K562 (cell line): ENCODE data around the gene GPR183. TPM values are rescaled to one million over a fixed set of nuclear protein-coding genes. Genes with fewer than 3 reads are reported as not detected.
A peak's percentile ranks its signal among the peaks of the same experiment; 100 is the strongest.

ENCODE experiments used
- ATAC-seq: fragments of 200-7000 bp; cut with Tn5 transposase; 3 replicates; pipeline ENCODE4 v1.9.1; 2020; ENCODE audit warnings: moderate library complexity
- Bru-seq: library from RNA; stranded (reverse); fragments of 400-500 nt; gene quantifications from one replicate; lab custom pipeline; 2021; lab: Mats Ljungman, UMichigan
- BruChase-seq, 2 experiments: library from RNA; stranded (reverse); fragments of 400-500 nt; gene quantifications; one replicate each; lab custom pipeline; 2021; lab: Mats Ljungman, UMichigan
- BruUV-seq: library from RNA; stranded (reverse); fragments of 400-500 nt; replicated peaks from 2 replicates; lab custom pipeline; 2021; lab: Mats Ljungman, UMichigan
- CTCF ChIA-PET: fragments of 300-600 bp; formaldehyde crosslinking; extraction: SDS; loops from one replicate; lab custom pipeline; 2021; ENCODE audit warnings: low intra/inter-chr PET ratio; lab: Yijun Ruan, JAX
- POLR2A ChIA-PET: fragments of 300-600, 350-650 bp; sonication (Branson Sonifier 250); formaldehyde crosslinking; extraction: SDS; loops from one replicate; lab custom pipeline; 2021; ENCODE audit warnings: antibody characterized with exemption, inconsistent platforms; lab: Yijun Ruan, JAX
- DNase-seq, 4 experiments: peaks; one replicate each; pipeline versions ENCODE4 v3.0.0 to v3.0.0-alpha.2; 2011 to 2018; ENCODE audit warnings: low spot score in 3 of 4, mixed read lengths in 3 of 4; ENCODE audit errors: extremely low read depth in 1 of 4
- FAIRE-seq: peaks from 2 replicates; lab custom pipeline; 2011; peaks lifted over from hg19 to GRCh38; lab: Jason Lieb, UNC
- H2AFZ ChIP-seq: 2 replicates; pipeline ENCODE4 v1.6.0; 2011; ENCODE audit warnings: low read depth, low read length, control low read depth, inconsistent platforms
- H3K27ac ChIP-seq: fragments of 200-600 bp; 3 replicates; pipeline ENCODE4 v1.8.0; 2011; ENCODE audit warnings: low read depth, mild to moderate bottlenecking, control low read depth, inconsistent platforms, low read length, moderate library complexity, mixed read lengths; ENCODE audit errors: extremely low read depth
- H3K27me3 ChIP-seq, 2 experiments: fragments of 300-600 bp in 1 of 2; 2 replicates in 1 of 2; 3 replicates in 1 of 2; pipeline versions ENCODE4 v1.6.0 to v1.8.0; 2011; ENCODE audit warnings: inconsistent platforms in 2 of 2, low read length in 2 of 2, mild to moderate bottlenecking in 1 of 2, mixed read lengths in 1 of 2, moderate library complexity in 1 of 2; ENCODE audit not compliant: control insufficient read depth in 2 of 2, insufficient read depth in 2 of 2
- H3K36me3 ChIP-seq: fragments of 300-600 bp; 3 replicates; pipeline ENCODE4 v1.8.0; 2011; ENCODE audit warnings: mild to moderate bottlenecking, low read length, inconsistent platforms; ENCODE audit not compliant: control insufficient read depth, insufficient read depth
- H3K4me1 ChIP-seq, 2 experiments: fragments of 200-600 bp in 1 of 2; replicated peaks in 1 of 2; 2 replicates in 1 of 2; 3 replicates in 1 of 2; pipeline versions ENCODE4 v1.5.1 to v1.8.0; 2011; ENCODE audit warnings: inconsistent platforms in 2 of 2, low read length in 2 of 2, mild to moderate bottlenecking in 1 of 2, mixed read lengths in 1 of 2, moderate library complexity in 1 of 2; ENCODE audit not compliant: control insufficient read depth in 2 of 2, insufficient read depth in 2 of 2
- H3K4me2 ChIP-seq: 2 replicates; pipeline ENCODE4 v1.6.1; 2011; ENCODE audit warnings: low read length, control low read depth, inconsistent platforms, mixed read lengths; ENCODE audit not compliant: insufficient read depth
- H3K4me3 ChIP-seq: fragments of 200-600 bp; sonication (generic), shearing (Covaris generic); 2 replicates; pipeline ENCODE4 v1.5.1; 2016; ENCODE audit warnings: control low read depth, inconsistent platforms
- H3K79me2 ChIP-seq: fragments of 200-600 bp; 3 replicates; pipeline ENCODE4 v1.8.0; 2011; ENCODE audit warnings: low read length, inconsistent platforms; ENCODE audit not compliant: control insufficient read depth, insufficient read depth
- H3K9ac ChIP-seq, 2 experiments: 2 replicates each; pipeline versions ENCODE4 v1.6.0 to v1.6.1; 2011; ENCODE audit warnings: low read depth in 2 of 2, low read length in 2 of 2, control low read depth in 1 of 2, inconsistent platforms in 1 of 2, mild to moderate bottlenecking in 1 of 2, mixed read lengths in 1 of 2; ENCODE audit not compliant: insufficient read depth in 1 of 2
- H3K9me1 ChIP-seq: one replicate; pipeline ENCODE4 v1.6.0; 2011; ENCODE audit warnings: inconsistent platforms, mild to moderate bottlenecking, low read length, moderate library complexity; ENCODE audit not compliant: control insufficient read depth, insufficient read depth
- H3K9me3 ChIP-seq: replicated peaks from 2 replicates; pipeline ENCODE4 v1.5.1; 2011; ENCODE audit warnings: low read depth, low read length, inconsistent platforms; ENCODE audit not compliant: control insufficient read depth, insufficient read depth
- H4K20me1 ChIP-seq: replicated peaks from 2 replicates; pipeline ENCODE4 v1.6.1; 2011; ENCODE audit warnings: low read length, inconsistent platforms, mixed read lengths; ENCODE audit not compliant: control insufficient read depth, insufficient read depth
- FOXK2 ChIP-seq, 2 experiments: fragments of 450-650 bp; IDR thresholded peaks in 1 of 2; conservative IDR thresholded peaks in 1 of 2; 2 replicates each; pipeline ENCODE4 v1.6.1; 2016; ENCODE audit warnings: low read depth in 2 of 2, mild to moderate bottlenecking in 1 of 2
- SIN3A ChIP-seq, 2 experiments: fragments of 150-350 bp in 1 of 2; IDR thresholded peaks; 2 replicates each; pipeline ENCODE4 v1.6.1; 2011 to 2016; ENCODE audit warnings: borderline replicate concordance in 2 of 2, low read depth in 2 of 2, low read length in 2 of 2, mild to moderate bottlenecking in 2 of 2, moderate library complexity in 2 of 2; ENCODE audit not compliant: control insufficient read depth in 1 of 2
- SRF ChIP-seq, 2 experiments: fragments of 250-450, 450-650 bp in 1 of 2; sonication (Bioruptor Pico) in 1 of 2; sonication (generic) in 1 of 2; formaldehyde crosslinking; IDR thresholded peaks; 2 replicates each; pipeline versions ENCODE4 v1.5.0 to v1.5.1; 2020 to 2022; ENCODE audit warnings: mild to moderate bottlenecking in 1 of 2, missing genetic modification reagents in 1 of 2
- U2AF2 ChIP-seq: fragments of 200-400 bp; formaldehyde crosslinking; optimal IDR thresholded peaks from 2 replicates; pipeline ENCODE3; 2017; ENCODE audit warnings: low read depth, mild to moderate bottlenecking, low read length
- WGBS: fragments of 100-300 bp; shearing (Covaris generic); methylation state at CpG from one replicate; pipeline ENCODE4 v1.1.6; 2016; ENCODE audit warnings: low coverage, mixed read lengths; ENCODE audit not compliant: insufficient coverage; ENCODE audit errors: missing lambda C conversion rate; 5-methylcytosine and 5-hydroxymethylcytosine counted together
- in situ Hi-C: fragments of 300-500 bp; cut with MboI; formaldehyde crosslinking; loops from 4 replicates; pipeline ENCODE4 v1.15.0; 2018; ENCODE audit warnings: inconsistent platforms, mixed read lengths
- intact Hi-C: fragments of 100-400 bp; cut with micrococcal nuclease; formaldehyde crosslinking; loops from 2 replicates; pipeline ENCODE4 v1.14.2; 2022
- long read RNA-seq, 3 experiments: library from polyadenylated mRNA in 2 of 3; library from RNA in 1 of 3; unstranded in 2 of 3; stranded (forward) in 1 of 3; transcript quantifications; one replicate each; pipeline ENCODE4 v2.0.0, GENCODE V29; 2019 to 2022
- polyA minus RNA-seq, 3 experiments: library from RNA; depleted of rRNA, polyadenylated mRNA; stranded (reverse); fragments of >200 nt; gene quantifications; 2 replicates each; pipeline ENCODE4 v1.2.3, GENCODE V29; 2011
- polyA plus RNA-seq, 8 experiments: library from polyadenylated mRNA; depleted of rRNA in 4 of 8; stranded (reverse) in 5 of 8; unstranded in 3 of 8; fragments of >200 nt; fragmentation: Nextera tagmentation in 2 of 8; fragmentation: Illumina TruSeq in 1 of 8; extraction: Ambion mirVana in 2 of 8; extraction: Trizol in 1 of 8; gene quantifications; 2 replicates each; pipeline versions ENCODE4 v1.2.1 to v1.2.3, GENCODE V29; 2011 to 2014; ENCODE audit warnings: inconsistent platforms in 1 of 8, missing spikeins in 1 of 8
- total RNA-seq, 7 experiments: library from RNA; depleted of rRNA in 6 of 7; stranded (reverse); fragments of >200 nt in 6 of 7; fragmentation: Illumina TruSeq in 2 of 7; extraction: Trizol in 2 of 7; gene quantifications; 2 replicates each; pipeline versions ENCODE4 v1.2.1 to v1.2.3, GENCODE V29; 2011 to 2021; ENCODE audit warnings: low replicate concordance in 1 of 7
- TF ChIP-seq, protein P1 (sequence below), 2 experiments: fragments of 450-650 bp; IDR thresholded peaks; 2 replicates each; pipeline ENCODE4 v1.6.1; 2016; ENCODE audit warnings: mild to moderate bottlenecking in 2 of 2, borderline replicate concordance in 1 of 2, low read depth in 1 of 2, moderate library complexity in 1 of 2

The GPR183 gene, protein sequence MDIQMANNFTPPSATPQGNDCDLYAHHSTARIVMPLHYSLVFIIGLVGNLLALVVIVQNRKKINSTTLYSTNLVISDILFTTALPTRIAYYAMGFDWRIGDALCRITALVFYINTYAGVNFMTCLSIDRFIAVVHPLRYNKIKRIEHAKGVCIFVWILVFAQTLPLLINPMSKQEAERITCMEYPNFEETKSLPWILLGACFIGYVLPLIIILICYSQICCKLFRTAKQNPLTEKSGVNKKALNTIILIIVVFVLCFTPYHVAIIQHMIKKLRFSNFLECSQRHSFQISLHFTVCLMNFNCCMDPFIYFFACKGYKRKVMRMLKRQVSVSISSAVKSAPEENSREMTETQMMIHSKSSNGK
- total RNA-seq (2011; cell fraction: chromatin; rRNA removed; ENCODE audit: low replicate concordance): 3.6 and 4.7 TPM in 2 replicates
- total RNA-seq (2011; cell fraction: nucleolus; rRNA removed): 2.6 and 4.0 TPM in 2 replicates
- 4.1 and 5.4 TPM in 2 replicates for total RNA-seq (2011; cell fraction: nucleoplasm; rRNA removed)
- total RNA-seq (2014; rRNA removed) (1.3 and 1.6 TPM in 2 replicates), total RNA-seq (2014; rRNA removed; fragmentation: Illumina TruSeq; extraction: Trizol) (2.9 and 3.5 TPM in 2 replicates), total RNA-seq (2015; rRNA removed; fragmentation: Illumina TruSeq; extraction: Trizol) (9.3 and 10.0 TPM in 2 replicates), total RNA-seq (2021) (2.3 TPM in 2 replicates), polyA plus RNA-seq (2011; rRNA removed) (2.6 and 9.4 TPM in 2 replicates), polyA plus RNA-seq (2014; fragmentation: Illumina TruSeq; extraction: Trizol) (3.6 and 3.7 TPM in 2 replicates), polyA plus RNA-seq (2014; fragmentation: Nextera tagmentation; extraction: Ambion mirVana) (10 to 100 TPM in 1 of 2 experiments, 1 to 10 TPM in 1; 6.9 to 10.2 TPM), polyA plus RNA-seq (2014; rRNA removed) (1.9 and 2.5 TPM in 2 replicates), polyA minus RNA-seq (2011; rRNA and poly(A)+ RNA removed) (2.0 and 6.3 TPM in 2 replicates), Bru-seq, nascent RNA (percentile 48 among the genes with signal in this experiment), BruChase-seq, experiment 1, labeled RNA remaining after a 2-hour chase (percentile 28 among the genes with signal in this experiment), BruChase-seq, experiment 2, labeled RNA remaining after a 6-hour chase (percentile 23 among the genes with signal in this experiment)
- polyA plus RNA-seq (2011; cell fraction: cytosol; rRNA removed): 1.7 and 5.1 TPM in 2 replicates
- 0.97 and 2.6 TPM in 2 replicates for polyA plus RNA-seq (2011; cell fraction: nucleus; rRNA removed)
- polyA plus RNA-seq (2012): 3.7 and 8.1 TPM in 2 replicates
- polyA minus RNA-seq (2011; cell fraction: cytosol; rRNA and poly(A)+ RNA removed): 2.6 TPM in 1 of 2 replicates, not detected in the other
- 0.78 and 0.81 TPM in 2 replicates for polyA minus RNA-seq (2011; cell fraction: nucleus; rRNA and poly(A)+ RNA removed)
- long read RNA-seq, experiment 1, transcript GPR183-201 (2 exons, 1,700 nt): major isoform, 9 of 9 reads
- long read RNA-seq, experiment 1, partial matches to known transcripts: 0 of 9 reads
- long read RNA-seq, experiment 1, other reads (novel, unspliced or antisense): 0 of 9 reads
- long read RNA-seq, experiment 2: 0 reads
- long read RNA-seq, experiment 3, transcript GPR183-201 (2 exons, 1,700 nt): major isoform, 8 of 8 reads
- long read RNA-seq, experiment 3, partial matches to known transcripts: 0 of 8 reads
- long read RNA-seq, experiment 3, other reads (novel, unspliced or antisense): 0 of 8 reads

GRCh38 chr13:99307247-99307646 is at the start of gene GPR183:
GPR183 (minus strand) TSS chr13:99307399; CDS start chr13:99296145, 11,254 bp downstream.
- FAIRE-seq: no peak
- in situ Hi-C loops: no loop called here
- TF ChIP-seq U2AF2 (no peak), FOXK2 (conservative IDR thresholded peaks at IDR 0.05 in 1 of 2, IDR thresholded peaks at IDR 0.05 in 1 of 2; ENCODE audit: low read depth in 2 of 2) (peak in 1 of 2 experiments; percentile 21; a peak in 1 of 4 replicates), SRF (CRISPR knock-in tag; IDR thresholded peaks at IDR 0.05) (peak in 1 of 2 experiments; percentile 91; a peak in 2 of 4 replicates), SIN3A (IDR thresholded peaks at IDR 0.05; ENCODE audit: borderline replicate concordance in 2 of 2, control insufficient read depth in 1 of 2, low read depth in 2 of 2, low read length in 2 of 2) (no peak)
- TF ChIP-seq, protein P1, sequence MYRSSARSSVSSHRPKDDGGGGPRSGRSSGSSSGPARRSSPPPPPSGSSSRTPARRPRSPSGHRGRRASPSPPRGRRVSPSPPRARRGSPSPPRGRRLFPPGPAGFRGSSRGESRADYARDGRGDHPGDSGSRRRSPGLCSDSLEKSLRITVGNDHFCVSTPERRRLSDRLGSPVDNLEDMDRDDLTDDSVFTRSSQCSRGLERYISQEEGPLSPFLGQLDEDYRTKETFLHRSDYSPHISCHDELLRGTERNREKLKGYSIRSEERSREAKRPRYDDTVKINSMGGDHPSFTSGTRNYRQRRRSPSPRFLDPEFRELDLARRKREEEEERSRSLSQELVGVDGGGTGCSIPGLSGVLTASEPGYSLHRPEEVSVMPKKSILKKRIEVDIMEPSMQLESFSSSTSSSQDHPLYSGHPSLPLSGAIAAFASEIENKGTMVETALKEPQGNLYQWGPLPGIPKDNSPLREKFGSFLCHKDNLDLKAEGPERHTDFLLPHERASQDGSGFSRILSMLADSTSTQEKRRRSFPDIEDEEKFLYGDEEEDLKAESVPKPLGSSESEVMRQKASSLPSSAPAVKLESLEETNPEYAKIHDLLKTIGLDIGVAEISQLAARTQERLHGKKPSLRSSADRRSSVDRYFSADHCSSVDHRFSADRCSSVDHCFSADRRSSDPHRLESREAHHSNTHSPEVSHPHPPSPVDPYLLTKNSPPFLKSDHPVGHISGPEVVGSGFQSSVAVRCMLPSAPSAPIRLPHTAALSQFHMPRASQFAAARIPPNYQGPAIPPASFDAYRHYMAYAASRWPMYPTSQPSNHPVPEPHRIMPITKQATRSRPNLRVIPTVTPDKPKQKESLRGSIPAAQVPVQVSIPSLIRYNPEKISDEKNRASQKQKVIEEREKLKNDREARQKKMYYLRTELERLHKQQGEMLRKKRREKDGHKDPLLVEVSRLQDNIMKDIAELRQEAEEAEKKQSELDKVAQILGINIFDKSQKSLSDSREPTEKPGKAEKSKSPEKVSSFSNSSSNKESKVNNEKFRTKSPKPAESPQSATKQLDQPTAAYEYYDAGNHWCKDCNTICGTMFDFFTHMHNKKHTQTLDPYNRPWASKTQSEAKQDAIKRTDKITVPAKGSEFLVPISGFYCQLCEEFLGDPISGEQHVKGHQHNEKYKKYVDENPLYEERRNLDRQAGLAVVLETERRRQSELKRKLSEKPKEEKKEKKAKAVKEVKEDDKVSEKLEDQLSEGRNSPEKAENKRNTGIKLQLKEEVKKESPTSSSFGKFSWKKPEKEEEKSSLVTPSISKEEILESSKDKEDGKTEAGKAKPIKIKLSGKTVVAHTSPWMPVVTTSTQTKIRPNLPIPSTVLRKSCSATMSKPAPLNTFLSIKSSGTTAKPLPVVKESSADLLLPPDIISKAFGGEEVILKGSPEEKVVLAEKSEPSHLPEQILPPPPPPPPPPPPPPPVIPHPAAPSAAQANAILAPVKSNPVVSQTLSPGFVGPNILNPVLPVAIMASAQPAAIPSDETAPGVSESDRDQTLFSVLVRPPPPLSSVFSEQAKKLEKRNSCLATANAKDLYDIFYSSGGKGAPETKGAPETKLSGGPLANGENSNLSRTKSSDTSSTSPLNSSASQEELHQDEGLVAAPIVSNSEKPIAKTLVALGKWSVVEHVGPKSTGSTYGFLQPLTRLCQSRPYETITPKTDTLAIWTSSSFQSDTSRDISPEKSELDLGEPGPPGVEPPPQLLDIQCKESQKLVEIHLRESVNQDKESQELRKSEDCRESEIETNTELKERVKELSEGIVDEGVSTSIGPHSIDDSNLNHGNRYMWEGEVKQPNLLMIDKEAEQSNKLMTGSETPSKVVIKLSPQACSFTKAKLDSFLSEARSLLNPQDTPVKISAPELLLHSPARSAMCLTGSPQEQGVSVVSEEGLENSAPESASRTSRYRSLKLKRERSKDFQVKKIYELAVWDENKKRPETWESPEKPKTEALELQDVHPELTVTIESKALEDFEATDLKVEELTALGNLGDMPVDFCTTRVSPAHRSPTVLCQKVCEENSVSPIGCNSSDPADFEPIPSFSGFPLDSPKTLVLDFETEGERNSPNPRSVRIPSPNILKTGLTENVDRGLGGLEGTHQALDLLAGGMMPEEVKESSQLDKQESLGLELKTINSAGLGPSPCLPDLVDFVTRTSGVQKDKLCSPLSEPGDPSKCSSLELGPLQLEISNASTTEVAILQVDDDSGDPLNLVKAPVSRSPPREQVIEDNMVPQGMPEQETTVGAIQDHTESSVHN (IDR thresholded peaks at IDR 0.05; ENCODE audit: borderline replicate concordance in 1 of 2, low read depth in 1 of 2): no peak

More at GRCh38 chr13:99307247-99307646, at the start of gene GPR183:
- Histone ChIP-seq H4K20me1 (no peaks in the 10 kb centered on the region), H3K79me2 (peaks cover 44% of the 10 kb centered on the region), H3K9ac (peak within 1 kb of the TSS in 1 of 2 experiments; percentile 62; a peak in 2 of 4 replicates), H3K27ac (peak within 1 kb of the TSS; percentile 71), H3K9me3 (no peaks in the 10 kb centered on the region), H2AFZ (peak within 1 kb of the TSS; percentile 39; the same call in 1 of the 2 replicates), H3K4me1 (peaks cover 7 to 27% of the 10 kb centered on the region in 2 experiments), H3K27me3 (no peaks in the 10 kb centered on the region), H3K36me3 (peaks cover 18% of the 10 kb centered on the region; the same call in 2 of the 3 replicates), H3K4me3 (peak within 1 kb of the TSS; percentile 19; the same call in 1 of the 2 replicates), H3K9me1 (no peaks in the 10 kb centered on the region), H3K4me2 (peak within 1 kb of the TSS; percentile 56)
- no TSS peak for BruUV-seq
- ChIA-PET POLR2A (interaction anchor here (0.7 kb wide), 1 partner anchor 14 kb away, joined by 4 read pairs; no protein-coding TSS in a partner anchor), CTCF (no interaction called here)
- 0% methylated on average over 4 of the region's 4 CpGs for WGBS
- peak; percentile 74 for ATAC-seq
- DNase-seq: peak in 2 of 4 experiments; percentile 17 to 50
- intact Hi-C loops: no loop called here
